Esophagus (tissue), 2 donors: ENCODE results near the gene RFK. TPM values are rescaled to one million over a fixed set of nuclear protein-coding genes. Genes with fewer than 3 reads are reported as not detected.
"Not testable (repeated sequence)": the region's sequence is repeated elsewhere in the genome, so short reads cannot be mapped to it uniquely, and the experiment has no call there.

Experiments used
- H3K27ac ChIP-seq, 2 donors: one replicate each; pipeline ENCODE4 v1.5.1; 2013; ENCODE audit warnings: low read depth in 2 of 2, mild to moderate bottlenecking in 2 of 2, inconsistent platforms in 1 of 2, low read length in 1 of 2, moderate library complexity in 1 of 2
- H3K27me3 ChIP-seq, 2 donors: one replicate each; pipeline ENCODE4 v1.6.1; 2013; ENCODE audit warnings: low read length in 2 of 2, control low read depth in 1 of 2, mild to moderate bottlenecking in 1 of 2; ENCODE audit not compliant: insufficient read depth in 2 of 2, control insufficient read depth in 1 of 2
- H3K36me3 ChIP-seq, 2 donors: one replicate each; pipeline ENCODE4 v1.6.1; 2013; ENCODE audit warnings: low read length in 1 of 2; ENCODE audit not compliant: control insufficient read depth in 2 of 2, insufficient read depth in 2 of 2
- H3K4me1 ChIP-seq, 2 donors: one replicate each; pipeline ENCODE4 v1.6.1; 2013; ENCODE audit warnings: low read length in 1 of 2; ENCODE audit not compliant: control insufficient read depth in 2 of 2, insufficient read depth in 2 of 2
- H3K4me3 ChIP-seq, 2 donors: one replicate each; pipeline ENCODE4 v1.5.1; 2013; ENCODE audit warnings: low read length in 2 of 2, mild to moderate bottlenecking in 2 of 2, low read depth in 1 of 2, moderate library complexity in 1 of 2
- H3K9me3 ChIP-seq, 2 donors: one replicate each; pipeline ENCODE4 v1.6.1; 2013; ENCODE audit warnings: mild to moderate bottlenecking in 2 of 2, low read depth in 1 of 2, low read length in 1 of 2, moderate library complexity in 1 of 2; ENCODE audit not compliant: control insufficient read depth in 2 of 2, insufficient read depth in 1 of 2
- WGBS, 2 donors: extraction: QIAGEN DNeasy Blood & Tissue Kit; methylation state at CpG; one replicate each; pipeline ENCODE4 v1.1.7; 2013; 5-methylcytosine and 5-hydroxymethylcytosine counted together
- polyA plus RNA-seq, 2 donors: library from polyadenylated mRNA; stranded (reverse); fragments of 200-250 nt; gene quantifications; one replicate each; pipeline ENCODE4 v1.2.3, GENCODE V29; 2013
- donor health status: healthy with polysubstance abuse.
- donor health status: Bipolar disorder and iron deficiency.

The RFK gene
- polyA plus RNA-seq, 2 donors: 5.4 to 6.9 TPM

DNA sequence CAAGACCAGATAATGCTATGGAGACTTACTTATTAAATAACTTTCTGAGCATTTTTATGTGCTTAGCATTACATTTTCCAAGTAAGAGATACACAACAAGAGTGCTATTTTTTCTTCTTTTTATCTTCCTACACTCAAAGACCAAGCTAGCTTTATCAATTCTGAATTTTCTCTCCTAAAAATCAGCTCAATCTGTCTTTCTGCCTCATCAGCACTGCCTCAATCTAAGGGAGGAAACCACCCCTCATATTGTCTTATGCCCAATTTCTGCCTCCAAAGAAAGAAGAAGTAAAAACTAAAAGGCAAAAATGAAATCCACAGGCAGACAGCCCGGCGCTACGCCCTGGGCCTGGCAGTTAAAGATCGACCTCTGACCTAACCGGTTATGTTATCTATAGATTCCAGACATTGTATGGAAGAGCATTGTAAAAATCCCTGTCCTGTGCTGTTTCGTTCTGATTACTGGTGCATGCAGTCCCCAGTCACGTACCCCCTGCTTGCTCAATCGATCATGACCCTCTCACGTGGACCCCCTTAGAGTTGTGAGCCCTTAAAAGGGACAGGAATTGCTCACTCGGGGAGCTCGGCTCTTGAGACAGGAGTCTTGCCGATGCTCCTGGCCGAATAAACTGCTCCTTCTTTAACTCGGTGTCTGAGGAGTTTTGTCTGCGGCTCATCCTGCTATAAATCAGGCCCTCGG lies 31.7 kb downstream of the RFK start:
- H3K9me3 ChIP-seq, H3K4me3 ChIP-seq, H3K4me1 ChIP-seq, H3K27ac ChIP-seq, H3K27me3 ChIP-seq, H3K36me3 ChIP-seq: not testable (repeated sequence)
- 81 to 89% methylated on average over 16 of the region's 16 CpGs for WGBS, 2 donors

DNA sequence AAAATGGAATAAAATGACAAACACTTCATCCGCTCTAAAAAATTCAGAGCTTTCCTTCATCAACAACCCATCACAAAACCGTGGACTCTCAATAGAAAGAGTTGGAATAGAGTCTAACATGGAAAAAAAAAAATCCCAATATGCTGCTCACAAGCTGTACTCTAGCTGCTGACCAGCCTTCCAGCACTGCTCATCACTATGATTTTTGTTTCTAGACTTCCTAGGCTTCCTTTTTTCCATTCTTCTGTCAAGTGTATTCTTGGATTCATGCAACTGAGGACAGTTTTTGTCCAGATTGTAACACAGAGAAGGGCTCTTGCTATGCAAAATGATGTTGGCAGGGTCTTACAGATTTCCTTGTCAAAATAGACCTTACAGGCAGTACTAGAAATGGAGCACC lies 34.5 kb downstream of the RFK start:
- peaks cover 0 to 8% of the 10 kb centered on the region in 2 donors for H3K27me3 ChIP-seq
- H3K4me1 ChIP-seq: peaks cover 0 to 2% of the 10 kb centered on the region in 2 donors
- H3K27ac ChIP-seq: no peak overlapping the region
- H3K4me3 ChIP-seq: no peak overlapping the region
- no peaks in the 10 kb centered on the region for H3K36me3 ChIP-seq
- whole genome bisulfite sequencing, 2 donors: 76 to 83% methylated on average over 2 of the region's 2 CpGs
- no peaks in the 10 kb centered on the region for H3K9me3 ChIP-seq

DNA sequence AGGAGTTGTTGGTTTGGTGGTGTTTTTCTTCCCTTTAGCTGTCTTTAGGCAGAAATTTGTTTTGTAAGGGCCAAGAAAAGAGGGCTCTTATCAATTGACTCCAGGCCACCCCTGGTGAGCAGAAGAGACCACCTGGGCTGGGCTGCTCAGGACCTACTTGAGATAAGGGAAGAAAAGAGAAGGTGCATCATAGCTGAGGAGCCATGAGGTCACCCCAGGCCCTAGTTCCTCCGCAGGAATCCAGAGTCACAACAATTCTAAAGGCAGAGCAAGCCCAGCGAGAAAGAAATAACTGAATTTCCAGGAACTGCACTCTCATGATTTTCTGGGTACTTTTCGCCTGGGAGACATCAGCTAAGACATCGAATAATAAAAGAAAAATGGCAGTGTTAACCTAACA lies 34.9 kb downstream of the RFK start:
- H3K27me3 ChIP-seq: peaks cover 0 to 8% of the 10 kb centered on the region in 2 donors
- no peaks in the 10 kb centered on the region for H3K36me3 ChIP-seq
- H3K9me3 ChIP-seq: no peaks in the 10 kb centered on the region
- H3K27ac ChIP-seq: no peak overlapping the region
- WGBS, 2 donors: 89 to 94% methylated on average over 4 of the region's 4 CpGs
- no peak overlapping the region for H3K4me3 ChIP-seq
- peaks cover 0 to 2% of the 10 kb centered on the region in 2 donors for H3K4me1 ChIP-seq

DNA sequence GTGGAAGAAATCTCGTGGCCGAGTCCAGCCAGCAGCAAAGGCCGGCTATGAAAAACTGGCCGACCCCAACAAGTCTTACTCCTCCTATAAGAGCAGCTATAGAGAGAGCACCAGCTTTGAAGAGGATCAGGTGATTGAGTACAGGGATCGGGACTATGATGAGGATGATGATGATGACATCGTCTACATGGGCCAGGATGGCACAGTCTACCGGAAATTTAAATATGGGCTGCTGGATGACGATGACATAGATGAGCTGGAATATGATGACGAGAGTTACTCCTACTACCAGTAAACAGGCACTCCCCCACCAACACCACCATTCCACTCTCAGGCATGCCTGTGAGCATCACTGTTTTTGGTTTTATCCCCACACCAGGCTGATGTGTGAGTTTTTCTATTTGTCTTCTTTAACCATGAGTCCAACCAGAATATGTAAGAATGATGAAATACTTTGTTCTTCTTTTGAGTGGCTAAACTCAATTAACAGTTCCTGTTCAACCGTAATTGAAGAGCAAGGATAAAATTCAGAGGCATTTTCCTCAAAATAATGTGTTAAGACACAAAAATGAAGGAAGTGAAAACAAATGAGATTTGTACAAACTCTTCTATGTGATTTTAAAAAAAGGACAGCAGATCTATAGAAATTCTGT lies 35.5 kb downstream of the RFK start:
- Histone ChIP-seq H3K36me3 (no peaks in the 10 kb centered on the region), H3K4me3 (no peak overlapping the region), H3K27me3 (peaks cover 0 to 8% of the 10 kb centered on the region in 2 donors), H3K9me3 (no peaks in the 10 kb centered on the region), H3K27ac (no peak overlapping the region), H3K4me1 (peaks cover 0 to 2% of the 10 kb centered on the region in 2 donors)
- 91 to 95% methylated on average over 10 of the region's 10 CpGs for WGBS, 2 donors

DNA sequence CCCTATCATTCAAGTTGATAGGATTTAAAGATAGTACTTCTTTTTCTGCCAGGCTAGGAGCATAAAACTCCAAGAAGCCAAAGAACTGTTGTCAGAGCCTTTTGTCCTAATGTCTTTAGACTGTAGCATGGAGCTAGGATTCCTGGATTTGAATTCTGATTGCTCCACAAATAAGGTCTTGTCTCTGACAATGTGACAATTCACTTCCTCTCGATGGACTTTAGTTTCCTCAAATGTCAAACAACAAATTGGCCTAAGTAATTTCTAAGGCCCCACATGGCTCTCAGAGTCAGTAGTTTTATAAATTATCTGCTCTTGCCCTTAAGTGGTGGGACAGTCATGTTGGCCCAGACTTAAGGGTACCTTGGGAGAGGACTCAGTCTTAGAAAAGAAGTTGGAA lies 36.7 kb downstream of the RFK start:
- Histone ChIP-seq H3K27ac (no peak overlapping the region), H3K9me3 (no peaks in the 10 kb centered on the region), H3K27me3 (peaks cover 0 to 5% of the 10 kb centered on the region in 2 donors), H3K4me1 (peaks cover 0 to 2% of the 10 kb centered on the region in 2 donors), H3K4me3 (no peak overlapping the region), H3K36me3 (no peaks in the 10 kb centered on the region)
- 81 to 83% methylated on average over 1 of the region's 1 CpG for WGBS, 2 donors

DNA sequence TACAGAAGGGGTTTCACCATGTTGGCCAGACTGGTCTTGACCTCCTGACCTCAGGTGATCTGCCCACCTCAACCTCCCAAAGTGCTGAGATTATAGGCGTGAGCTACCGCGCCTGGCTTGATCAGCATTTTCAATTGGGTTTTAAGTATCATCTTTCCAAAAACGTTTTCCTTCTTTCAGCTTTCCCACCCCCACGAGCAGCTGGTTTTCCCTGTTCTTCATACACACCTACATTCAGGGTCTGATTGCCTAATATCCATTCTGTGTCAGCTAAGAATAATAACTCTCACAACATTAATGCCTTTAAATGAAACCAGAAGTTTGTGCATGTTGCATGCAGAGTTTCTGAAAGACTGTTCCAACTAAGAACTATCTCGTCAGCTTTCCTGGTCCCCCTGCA lies 38.3 kb downstream of the RFK start:
- no peaks in the 10 kb centered on the region for H3K9me3 ChIP-seq
- H3K4me1 ChIP-seq: peaks cover 0 to 2% of the 10 kb centered on the region in 2 donors
- no peak overlapping the region for H3K27ac ChIP-seq
- peaks cover 0 to 5% of the 10 kb centered on the region in 2 donors for H3K27me3 ChIP-seq
- no peaks in the 10 kb centered on the region for H3K36me3 ChIP-seq
- no peak overlapping the region for H3K4me3 ChIP-seq
- WGBS, 2 donors: 79 to 83% methylated on average over 6 of the region's 6 CpGs

DNA sequence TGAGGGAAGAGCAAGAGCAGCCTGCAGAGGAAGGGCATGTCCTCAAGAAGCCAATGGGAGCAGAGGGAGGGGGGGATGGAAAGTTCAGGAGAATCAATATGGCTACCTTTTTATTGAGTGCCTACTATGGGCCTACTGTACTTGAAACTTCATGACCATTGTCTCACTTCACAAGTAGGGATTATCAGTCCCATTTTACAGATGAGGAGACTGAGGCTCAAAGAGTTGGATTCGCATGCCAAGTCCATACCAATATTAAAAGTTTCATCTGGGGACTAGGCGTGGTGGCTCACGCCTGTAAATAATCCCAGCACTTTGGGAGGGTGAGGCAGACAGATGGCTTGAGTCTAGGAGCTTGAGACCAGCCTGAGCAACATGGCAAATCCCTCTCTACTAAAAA lies 40.0 kb downstream of the RFK start:
- no peaks in the 10 kb centered on the region for H3K9me3 ChIP-seq
- 74 to 91% methylated on average over 3 of the region's 3 CpGs for WGBS, 2 donors
- H3K27me3 ChIP-seq: peaks cover 0 to 5% of the 10 kb centered on the region in 2 donors
- no peak overlapping the region for H3K4me3 ChIP-seq
- H3K36me3 ChIP-seq: no peaks in the 10 kb centered on the region
- H3K27ac ChIP-seq: no peak overlapping the region
- peaks cover 0 to 2% of the 10 kb centered on the region in 2 donors for H3K4me1 ChIP-seq

DNA sequence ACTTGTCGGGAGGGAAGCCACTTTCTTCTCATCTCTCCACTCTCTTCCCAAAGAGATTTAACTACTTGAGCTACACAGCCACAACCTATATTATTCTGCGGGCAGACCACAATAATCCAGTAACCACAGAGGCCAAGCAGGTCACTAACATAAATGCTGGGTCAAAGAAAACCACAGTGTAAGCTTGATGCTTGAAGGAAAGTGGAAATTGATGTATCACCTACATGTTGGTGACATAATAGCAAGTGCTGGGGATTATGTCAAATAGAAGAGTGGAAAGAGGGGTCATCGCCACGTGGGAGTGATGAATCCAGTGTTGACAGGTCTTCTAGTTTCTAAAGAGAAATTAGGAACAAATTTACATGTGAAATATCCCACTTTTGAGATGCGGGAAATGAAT lies 40.9 kb downstream of the RFK start:
- 74 to 79% methylated on average over 5 of the region's 5 CpGs for WGBS, 2 donors
- no peaks in the 10 kb centered on the region for H3K4me1 ChIP-seq
- H3K27ac ChIP-seq: no peak overlapping the region
- no peaks in the 10 kb centered on the region for H3K27me3 ChIP-seq
- H3K4me3 ChIP-seq: no peak overlapping the region
- H3K9me3 ChIP-seq: no peaks in the 10 kb centered on the region
- H3K36me3 ChIP-seq: no peaks in the 10 kb centered on the region

DNA sequence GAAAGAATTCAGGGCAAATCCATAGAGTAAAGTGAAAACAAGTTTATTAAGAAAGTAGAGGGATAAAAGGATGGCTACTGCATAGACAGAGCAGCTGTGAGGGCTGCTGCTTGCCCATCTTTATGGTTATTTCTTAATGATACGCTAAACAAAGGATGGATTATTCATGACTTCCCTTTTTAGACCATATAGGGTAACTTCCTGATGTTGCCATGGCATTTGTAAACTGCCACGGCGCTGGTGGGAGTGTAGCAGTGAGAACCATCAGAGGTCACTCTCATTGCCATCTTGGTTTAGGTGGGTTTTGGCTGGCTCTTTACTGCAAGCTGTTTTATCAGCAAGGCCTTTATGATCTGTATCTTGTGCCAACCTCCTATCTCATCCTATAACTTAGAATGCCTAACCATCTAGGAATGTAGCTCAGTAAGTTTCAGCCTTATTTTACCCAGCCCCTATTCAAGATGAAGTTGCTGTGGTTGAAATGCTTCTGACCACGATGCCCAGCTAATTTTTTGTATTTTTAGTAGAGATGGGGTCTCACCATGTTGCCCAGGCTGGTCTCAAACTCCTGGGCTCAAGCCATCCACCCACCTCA lies 42.1 kb downstream of the RFK start:
- 69 to 80% methylated on average over 4 of the region's 4 CpGs for WGBS, 2 donors
- no peaks in the 10 kb centered on the region for H3K9me3 ChIP-seq
- H3K4me3 ChIP-seq: no peak overlapping the region
- no peaks in the 10 kb centered on the region for H3K36me3 ChIP-seq
- H3K27me3 ChIP-seq: no peaks in the 10 kb centered on the region
- no peak overlapping the region for H3K27ac ChIP-seq
- H3K4me1 ChIP-seq: no peaks in the 10 kb centered on the region
